Naive B cell (primary cell): ENCODE measurements around the gene CPLX3. TPM values are rescaled to one million over a fixed set of nuclear protein-coding genes. Genes with fewer than 3 reads are reported as not detected.

Experiments
- ATAC-seq, 2 donors: fragments of 150-1000 bp; cut with Tn5 transposase; 2 replicates each; pipeline ENCODE4 v1.10.0; 2021; ENCODE audit warnings: low read depth in 2 of 2, mild to moderate bottlenecking in 2 of 2, moderate library complexity in 2 of 2
- DNase-seq: peaks from one replicate; pipeline ENCODE4 v3.0.0; 2022
- H3K27ac Mint-ChIP-seq, 6 donors: one replicate each; pipeline ENCODE4 v1.8.0; 2020 to 2022; ENCODE audit warnings: mild to moderate bottlenecking in 6 of 6, mixed read lengths in 6 of 6, moderate library complexity in 5 of 6, inconsistent platforms in 2 of 6
- H3K27me3 Mint-ChIP-seq, 3 donors: one replicate each; pipeline ENCODE4 v1.8.0; 2021 to 2022; ENCODE audit warnings: mixed read lengths in 3 of 3, mild to moderate bottlenecking in 1 of 3
- H3K36me3 Mint-ChIP-seq, 2 donors: one replicate each; pipeline ENCODE4 v1.8.0; 2020 to 2022; ENCODE audit warnings: mixed read lengths in 2 of 2, inconsistent platforms in 1 of 2, mild to moderate bottlenecking in 1 of 2
- H3K4me1 Mint-ChIP-seq, 3 donors: one replicate each; pipeline ENCODE4 v1.8.0; 2020 to 2022; ENCODE audit warnings: mixed read lengths in 3 of 3, inconsistent platforms in 1 of 3, mild to moderate bottlenecking in 1 of 3, moderate library complexity in 1 of 3
- H3K4me3 Mint-ChIP-seq, 8 donors: one replicate each; pipeline ENCODE4 v1.8.0; 2020 to 2022; ENCODE audit warnings: mild to moderate bottlenecking in 8 of 8, mixed read lengths in 8 of 8, moderate library complexity in 8 of 8, inconsistent platforms in 2 of 8
- H3K9me3 Mint-ChIP-seq, 7 donors: one replicate each; pipeline ENCODE4 v1.8.0; 2020 to 2022; ENCODE audit warnings: mixed read lengths in 7 of 7, mild to moderate bottlenecking in 5 of 7, inconsistent platforms in 2 of 7, moderate library complexity in 1 of 7
- polyA plus RNA-seq, 6 donors: library from polyadenylated mRNA; unstranded; fragments of 300-500 nt; fragmentation: Illumina TruSeq; gene quantifications; one replicate each; pipeline ENCODE4 v1.2.3, GENCODE V29; 2021; ENCODE audit warnings: low read depth in 6 of 6

CPLX3 gene
- polyA plus RNA-seq, 6 donors from 2014 or later: not detected

GRCh38 chr15:74840851-74841775 is 14.7 kb downstream of the CPLX3 start:
- H3K27ac Mint-ChIP-seq: peak overlapping the region in 1 of 6 donors; percentile 26
- peaks cover 0 to 5% of the 10 kb centered on the region in 2 donors for H3K36me3 Mint-ChIP-seq
- DNase-seq (no peak), ATAC-seq (no peak)
- H3K4me3 Mint-ChIP-seq: peak overlapping the region in 7 of 8 donors; percentile 5 to 93 (median 85)
- H3K4me1 Mint-ChIP-seq: peaks cover 33 to 44% (median 36%) of the 10 kb centered on the region in 3 donors
- no peaks in the 10 kb centered on the region for H3K9me3 Mint-ChIP-seq
- H3K27me3 Mint-ChIP-seq: no peaks in the 10 kb centered on the region

- no peak for ATAC-seq
- H3K4me3 Mint-ChIP-seq: peak overlapping the region in 7 of 8 donors; percentile 84 to 94 (median 89)
- DNase-seq: no peak
- H3K4me1 Mint-ChIP-seq: peaks cover 33 to 39% (median 38%) of the 10 kb centered on the region in 3 donors
- H3K36me3 Mint-ChIP-seq: peaks cover 0 to 5% of the 10 kb centered on the region in 2 donors
- H3K9me3 Mint-ChIP-seq: no peaks in the 10 kb centered on the region
- peak overlapping the region in 1 of 6 donors; percentile 84 for H3K27ac Mint-ChIP-seq
- H3K27me3 Mint-ChIP-seq: no peaks in the 10 kb centered on the region
These were observed 15.5 kb downstream of the CPLX3 start for GRCh38 chr15:74841891-74842373.

- H3K4me1 Mint-ChIP-seq: peaks cover 33 to 39% (median 38%) of the 10 kb centered on the region in 3 donors
- peak within 1 kb of the TSS; percentile 84 to 94 (median 92) for H3K27ac Mint-ChIP-seq
- H3K36me3 Mint-ChIP-seq: peaks cover 0 to 5% of the 10 kb centered on the region in 2 donors
- H3K9me3 Mint-ChIP-seq: no peaks in the 10 kb centered on the region
- peak within 1 kb of the TSS; percentile 84 to 94 (median 88) for H3K4me3 Mint-ChIP-seq
- ATAC-seq (peak; percentile 91 to 93), DNase-seq (peak; percentile 95)
- no peaks in the 10 kb centered on the region for H3K27me3 Mint-ChIP-seq
These were observed 16.4 kb downstream of the CPLX3 start, which contains the start of gene ULK3 for GRCh38 chr15:74842581-74843444. Gene ULK3 (minus strand): TSS chr15:74843156. CDS start chr15:74843105, 51 bp downstream.

GRCh38 chr15:74843445-74843828 is 17.0 kb downstream of the CPLX3 start:
- peak overlapping the region; percentile 78 to 94 (median 84) for H3K4me3 Mint-ChIP-seq
- H3K36me3 Mint-ChIP-seq: peaks cover 0 to 11% of the 10 kb centered on the region in 2 donors
- H3K4me1 Mint-ChIP-seq: peaks cover 33 to 39% (median 38%) of the 10 kb centered on the region in 3 donors
- no peak for ATAC-seq
- DNase-seq: no peak
- no peaks in the 10 kb centered on the region for H3K27me3 Mint-ChIP-seq
- H3K9me3 Mint-ChIP-seq: no peaks in the 10 kb centered on the region
- peak overlapping the region; percentile 84 to 94 (median 92) for H3K27ac Mint-ChIP-seq

GRCh38 chr15:74843891-74844299 is 17.5 kb downstream of the CPLX3 start:
- Mint-ChIP-seq H3K4me1 (peaks cover 33 to 39% (median 37%) of the 10 kb centered on the region in 3 donors), H3K36me3 (peaks cover 0 to 14% of the 10 kb centered on the region in 2 donors), H3K27me3 (no peaks in the 10 kb centered on the region), H3K27ac (peak overlapping the region in 5 of 6 donors; percentile 18 to 94 (median 84)), H3K9me3 (no peaks in the 10 kb centered on the region), H3K4me3 (peak overlapping the region in 5 of 8 donors; percentile 78 to 89 (median 84))
- no peak for ATAC-seq
- DNase-seq: no peak

- peak overlapping the region in 3 of 8 donors; percentile 12 to 40 (median 40) for H3K4me3 Mint-ChIP-seq
- H3K9me3 Mint-ChIP-seq: no peaks in the 10 kb centered on the region
- peaks cover 2 to 14% of the 10 kb centered on the region in 2 donors for H3K36me3 Mint-ChIP-seq
- peaks cover 33 to 39% (median 35%) of the 10 kb centered on the region in 3 donors for H3K4me1 Mint-ChIP-seq
- H3K27me3 Mint-ChIP-seq: no peaks in the 10 kb centered on the region
- DNase-seq (no peak), ATAC-seq (no peak)
- peak overlapping the region; percentile 76 to 94 (median 86) for H3K27ac Mint-ChIP-seq
These were observed 18.1 kb downstream of the CPLX3 start for GRCh38 chr15:74844319-74845207.

GRCh38 chr15:74845208-74845568 is 18.8 kb downstream of the CPLX3 start:
- ATAC-seq: no peak
- no peak for DNase-seq
- no peaks in the 10 kb centered on the region for H3K27me3 Mint-ChIP-seq
- peaks cover 33 to 39% (median 35%) of the 10 kb centered on the region in 3 donors for H3K4me1 Mint-ChIP-seq
- H3K27ac Mint-ChIP-seq: peak overlapping the region in 4 of 6 donors; percentile 76 to 91 (median 86)
- peaks cover 5 to 14% of the 10 kb centered on the region in 2 donors for H3K36me3 Mint-ChIP-seq
- no peaks in the 10 kb centered on the region for H3K9me3 Mint-ChIP-seq
- H3K4me3 Mint-ChIP-seq: peak overlapping the region in 3 of 8 donors; percentile 18 to 69 (median 40)

GRCh38 chr15:74845581-74845980 is 19.2 kb downstream of the CPLX3 start:
- Mint-ChIP-seq H3K4me1 (peaks cover 33 to 39% (median 35%) of the 10 kb centered on the region in 3 donors), H3K27me3 (no peaks in the 10 kb centered on the region), H3K4me3 (peak overlapping the region in 2 of 8 donors; percentile 18 to 69), H3K36me3 (peaks cover 5 to 14% of the 10 kb centered on the region in 2 donors), H3K27ac (peak overlapping the region in 3 of 6 donors; percentile 84 to 91 (median 87)), H3K9me3 (no peaks in the 10 kb centered on the region)
- no peak for DNase-seq
- ATAC-seq: no peak

- no peak overlapping the region for H3K4me3 Mint-ChIP-seq
- peaks cover 5 to 20% of the 10 kb centered on the region in 2 donors for H3K36me3 Mint-ChIP-seq
- no peak for ATAC-seq
- no peaks in the 10 kb centered on the region for H3K27me3 Mint-ChIP-seq
- peak overlapping the region in 1 of 6 donors; percentile 41 for H3K27ac Mint-ChIP-seq
- no peaks in the 10 kb centered on the region for H3K9me3 Mint-ChIP-seq
- peaks cover 21 to 33% (median 23%) of the 10 kb centered on the region in 3 donors for H3K4me1 Mint-ChIP-seq
- no peak for DNase-seq
These were observed 21.0 kb downstream of the CPLX3 start for GRCh38 chr15:74847432-74847831.

GRCh38 chr15:74850393-74850792 is 24.0 kb downstream of the CPLX3 start:
- no peak for DNase-seq
- no peaks in the 10 kb centered on the region for H3K9me3 Mint-ChIP-seq
- no peaks in the 10 kb centered on the region for H3K27me3 Mint-ChIP-seq
- H3K27ac Mint-ChIP-seq: no peak overlapping the region
- H3K4me3 Mint-ChIP-seq: no peak overlapping the region
- H3K36me3 Mint-ChIP-seq: peaks cover 5 to 29% of the 10 kb centered on the region in 2 donors
- no peak for ATAC-seq
- peaks cover 4 to 10% (median 8%) of the 10 kb centered on the region in 3 donors for H3K4me1 Mint-ChIP-seq

- DNase-seq: no peak
- peaks cover 10 to 18% (median 10%) of the 10 kb centered on the region in 3 donors for H3K4me1 Mint-ChIP-seq
- H3K27ac Mint-ChIP-seq: no peak overlapping the region
- H3K36me3 Mint-ChIP-seq: peaks cover 5 to 29% of the 10 kb centered on the region in 2 donors
- no peak overlapping the region for H3K4me3 Mint-ChIP-seq
- H3K27me3 Mint-ChIP-seq: no peaks in the 10 kb centered on the region
- no peak for ATAC-seq
- H3K9me3 Mint-ChIP-seq: no peaks in the 10 kb centered on the region
These were observed 25.5 kb downstream of the CPLX3 start for GRCh38 chr15:74851960-74852359.

GRCh38 chr15:74854453-74855022 is 28.1 kb downstream of the CPLX3 start:
- Mint-ChIP-seq H3K36me3 (peaks cover 4 to 15% of the 10 kb centered on the region in 2 donors), H3K27me3 (no peaks in the 10 kb centered on the region), H3K27ac (peak overlapping the region in 1 of 6 donors; percentile 54), H3K9me3 (no peaks in the 10 kb centered on the region), H3K4me1 (peaks cover 31 to 44% (median 36%) of the 10 kb centered on the region in 3 donors), H3K4me3 (peak overlapping the region in 1 of 8 donors; percentile 16)
- DNase-seq: no peak
- ATAC-seq: no peak
